ENCODE data around the gene CPSF2.
"Not testable (repeated sequence)": the region's sequence is repeated elsewhere in the genome, so short reads cannot be mapped to it uniquely, and the experiment has no call there.

CPSF2 gene

DNA sequence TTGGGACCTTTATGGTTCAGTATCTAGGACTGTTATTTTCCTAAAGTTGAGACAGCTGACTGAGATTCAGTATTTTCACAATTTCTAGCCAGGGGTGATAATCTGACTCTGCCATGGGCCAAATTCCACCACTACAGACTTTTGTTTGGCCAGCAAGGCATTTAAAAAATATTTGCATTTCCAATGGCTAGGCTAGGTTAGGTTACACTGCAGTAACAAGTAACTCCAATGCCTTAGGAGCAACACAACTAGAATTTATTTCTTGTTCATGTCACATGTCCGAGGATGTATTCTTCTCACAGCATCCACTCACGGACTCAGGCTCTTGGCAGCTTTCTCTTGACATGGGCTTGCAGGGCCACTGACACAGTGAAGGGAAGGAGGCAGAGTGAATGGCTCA, 83.0 kb downstream of the CPSF2 start:
- DNase-seq (ENCODE audit: low read depth), result no peak
- TF ChIP-seq, protein P1, sequence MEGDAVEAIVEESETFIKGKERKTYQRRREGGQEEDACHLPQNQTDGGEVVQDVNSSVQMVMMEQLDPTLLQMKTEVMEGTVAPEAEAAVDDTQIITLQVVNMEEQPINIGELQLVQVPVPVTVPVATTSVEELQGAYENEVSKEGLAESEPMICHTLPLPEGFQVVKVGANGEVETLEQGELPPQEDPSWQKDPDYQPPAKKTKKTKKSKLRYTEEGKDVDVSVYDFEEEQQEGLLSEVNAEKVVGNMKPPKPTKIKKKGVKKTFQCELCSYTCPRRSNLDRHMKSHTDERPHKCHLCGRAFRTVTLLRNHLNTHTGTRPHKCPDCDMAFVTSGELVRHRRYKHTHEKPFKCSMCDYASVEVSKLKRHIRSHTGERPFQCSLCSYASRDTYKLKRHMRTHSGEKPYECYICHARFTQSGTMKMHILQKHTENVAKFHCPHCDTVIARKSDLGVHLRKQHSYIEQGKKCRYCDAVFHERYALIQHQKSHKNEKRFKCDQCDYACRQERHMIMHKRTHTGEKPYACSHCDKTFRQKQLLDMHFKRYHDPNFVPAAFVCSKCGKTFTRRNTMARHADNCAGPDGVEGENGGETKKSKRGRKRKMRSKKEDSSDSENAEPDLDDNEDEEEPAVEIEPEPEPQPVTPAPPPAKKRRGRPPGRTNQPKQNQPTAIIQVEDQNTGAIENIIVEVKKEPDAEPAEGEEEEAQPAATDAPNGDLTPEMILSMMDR (conservative IDR thresholded peaks at IDR 0.05; ENCODE audit: low read depth, low read length), result no peak
- no peak overlapping the region for H3K4me3 ChIP-seq (ENCODE audit: low read depth, low read length)

DNA sequence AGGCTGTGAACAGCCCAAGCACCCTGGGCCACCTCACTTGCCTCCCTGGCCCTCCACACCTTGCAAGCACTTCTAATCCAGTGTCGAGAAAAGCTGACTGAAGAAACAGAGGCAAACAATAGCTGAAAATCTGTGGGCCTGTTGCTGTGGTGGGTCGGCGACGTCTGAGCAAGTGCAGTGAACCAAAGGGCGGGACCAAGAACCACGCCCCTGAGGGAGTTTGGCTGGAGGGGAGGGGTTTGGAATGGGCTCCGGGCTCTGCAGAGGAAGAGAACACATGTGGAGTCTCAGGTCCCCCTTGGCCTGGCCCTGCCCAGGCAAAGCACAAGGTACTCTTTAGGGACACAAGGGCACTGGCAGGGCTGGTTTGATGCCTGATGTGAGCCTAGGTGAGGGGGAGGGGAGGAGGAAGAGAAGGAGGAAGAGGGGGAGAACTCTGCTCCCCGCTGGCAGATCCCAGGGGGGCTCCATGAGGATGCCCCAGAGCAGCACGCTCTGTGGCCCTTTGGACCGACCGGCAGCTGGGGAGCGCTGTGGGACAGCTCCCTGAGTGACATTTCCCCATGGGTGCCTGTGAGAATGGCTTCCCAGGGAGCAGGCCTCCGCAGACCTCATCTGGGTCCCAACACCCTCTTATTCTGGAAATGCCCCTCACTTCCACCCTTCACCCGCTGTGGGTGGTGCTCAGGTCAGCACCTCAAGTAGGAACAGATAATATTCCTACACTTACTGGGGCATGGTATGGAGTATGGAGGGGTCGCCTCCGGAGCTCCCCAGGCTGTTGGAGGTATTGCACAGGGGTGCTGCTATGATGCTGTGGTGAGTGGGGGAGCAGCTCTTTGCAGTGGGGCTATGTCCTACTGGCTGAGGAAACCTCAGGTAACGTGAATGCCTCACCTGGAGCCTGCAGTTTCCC, 85.5 kb downstream of the CPSF2 start:
- no peak overlapping the region for H3K4me3 ChIP-seq (ENCODE audit: low read depth, low read length)
- DNase-seq (ENCODE audit: low read depth), result no peak
- TF ChIP-seq, protein P1 (conservative IDR thresholded peaks at IDR 0.05; ENCODE audit: low read depth, low read length), result no peak

DNA sequence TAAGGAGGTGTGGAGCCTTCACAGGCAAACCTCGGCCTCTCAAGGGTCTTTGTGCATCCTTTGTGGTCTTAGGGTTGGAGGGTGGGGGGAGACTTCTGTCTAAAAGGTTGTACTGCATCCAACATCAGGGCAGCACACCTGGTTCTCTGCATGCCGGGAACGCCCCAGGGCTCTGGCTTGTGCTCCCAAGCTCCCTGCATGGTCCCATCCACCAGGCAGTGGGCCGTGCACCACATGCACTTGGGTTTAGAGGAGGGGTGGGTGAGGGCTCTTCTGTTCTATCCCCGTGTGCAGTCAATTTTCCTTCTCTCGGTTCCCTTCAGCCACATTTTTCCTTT, 86.1 kb downstream of the CPSF2 start:
- no peak for DNase-seq (ENCODE audit: low read depth)
- TF ChIP-seq, protein P1 (conservative IDR thresholded peaks at IDR 0.05; ENCODE audit: low read depth, low read length), result no peak
- no peak overlapping the region for H3K4me3 ChIP-seq (ENCODE audit: low read depth, low read length)

DNA sequence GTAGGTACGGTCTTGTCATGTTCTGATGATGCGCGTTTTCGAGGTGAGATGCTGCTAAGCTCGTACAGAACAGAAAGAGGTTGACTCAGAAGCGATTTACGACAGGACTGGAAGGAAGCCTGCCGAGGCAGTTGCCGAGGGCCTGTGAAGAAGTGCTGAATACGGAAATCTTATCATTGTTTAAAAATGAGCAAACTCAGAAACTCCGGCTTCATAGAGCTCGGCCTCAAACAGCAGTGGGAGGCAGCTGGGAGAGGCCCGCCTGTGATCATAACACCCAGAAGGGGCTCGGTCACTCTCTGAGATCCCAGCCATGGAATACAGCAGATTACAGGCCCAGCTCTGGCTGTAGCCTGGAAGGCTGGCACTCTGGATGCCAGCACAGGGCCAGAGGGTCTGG, 87.4 kb downstream of the CPSF2 start:
- DNase-seq (ENCODE audit: low read depth), result no peak
- H3K4me3 ChIP-seq (ENCODE audit: low read depth, low read length), result no peak overlapping the region
- TF ChIP-seq, protein P1 (conservative IDR thresholded peaks at IDR 0.05; ENCODE audit: low read depth, low read length), result no peak

DNA sequence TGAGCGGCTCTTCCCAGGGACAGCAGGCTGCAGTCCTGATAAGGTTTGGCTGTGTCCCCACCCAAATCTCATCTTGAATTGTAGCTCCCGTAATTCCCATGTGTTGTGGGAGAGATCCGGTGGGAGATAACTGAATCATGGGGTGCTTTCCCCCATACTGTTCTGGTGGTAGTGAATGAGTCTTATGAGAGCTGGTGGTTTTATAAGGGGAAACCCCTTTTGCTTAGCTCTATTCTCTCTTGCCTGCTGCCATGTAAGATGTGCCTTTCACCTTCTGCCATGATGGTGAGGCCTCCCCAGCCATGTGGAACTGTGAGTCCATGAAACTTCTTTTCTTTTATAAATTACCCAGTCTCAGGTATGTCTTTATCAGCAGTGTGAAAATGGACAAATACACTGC, 91.4 kb downstream of the CPSF2 start:
- not testable (repeated sequence) for H3K4me3 ChIP-seq (ENCODE audit: low read depth, low read length); DNase-seq (ENCODE audit: low read depth)

DNA sequence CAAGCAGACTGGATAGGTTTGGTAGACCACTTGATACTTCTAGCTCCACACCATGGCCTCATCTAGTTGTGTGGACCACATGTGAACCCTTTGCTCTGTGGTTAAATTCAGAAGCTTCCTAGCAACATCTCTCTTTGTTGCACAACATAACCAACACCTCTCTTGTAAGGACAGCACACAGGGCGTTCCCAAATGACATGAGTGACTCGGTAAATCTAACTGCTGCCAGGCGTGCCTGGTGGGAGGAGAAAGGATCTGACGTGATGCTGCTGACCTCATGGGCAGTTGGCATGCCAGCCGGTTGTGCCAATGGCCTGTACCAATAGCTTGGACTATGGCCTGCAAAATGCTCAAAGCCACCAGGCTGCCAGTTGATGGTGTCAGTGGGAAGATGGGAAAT, 93.8 kb downstream of the CPSF2 start:
- TF ChIP-seq, protein P1 (conservative IDR thresholded peaks at IDR 0.05; ENCODE audit: low read depth, low read length), result no peak
- no peak overlapping the region for H3K4me3 ChIP-seq (ENCODE audit: low read depth, low read length)
- no peak for DNase-seq (ENCODE audit: low read depth)

DNA sequence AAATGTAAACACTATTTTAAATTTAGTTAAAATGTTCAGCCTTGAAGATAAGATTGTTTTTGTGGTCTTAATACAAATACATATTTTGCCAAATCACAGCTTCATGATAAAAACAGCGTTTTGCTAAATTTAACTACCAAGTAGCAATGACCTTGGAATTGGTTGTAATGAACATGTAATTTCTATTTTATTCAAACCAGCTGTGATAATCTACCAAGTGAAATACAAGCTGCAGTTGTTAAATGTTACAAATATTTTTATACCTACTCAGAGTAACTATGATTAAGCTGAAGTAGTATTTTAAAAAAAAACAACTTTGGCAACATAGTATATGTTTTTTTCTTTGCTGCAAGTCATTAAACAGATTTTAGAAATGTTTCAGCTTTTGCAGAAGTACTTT, 96.2 kb downstream of the CPSF2 start:
- no peak for DNase-seq (ENCODE audit: low read depth)
- no peak overlapping the region for H3K4me3 ChIP-seq (ENCODE audit: low read depth, low read length)
- TF ChIP-seq, protein P1 (conservative IDR thresholded peaks at IDR 0.05; ENCODE audit: low read depth, low read length), result no peak

Data from choroid plexus epithelial cell (primary cell).